NOMO-1 (cell line): ENCODE results near the gene SLC38A1.
"Not testable (repeated sequence)": the region's sequence is repeated elsewhere in the genome, so short reads cannot be mapped to it uniquely, and the experiment has no call there.

Experiments
- DNase-seq, 2 experiments: peaks; one replicate each; lab custom pipeline; 2025; ENCODE audit not compliant: unreplicated experiment in 2 of 2; lab: John Stamatoyannopoulos, UW

SLC38A1 gene

GRCh38 chr12:46268583-46269428 lies at the start of gene SLC38A1:
SLC38A1 (minus strand) TSS chr12:46269043; CDS start chr12:46239800, 29,243 bp downstream.
- DNase-seq = peak; percentile 65 to 75

DNA sequence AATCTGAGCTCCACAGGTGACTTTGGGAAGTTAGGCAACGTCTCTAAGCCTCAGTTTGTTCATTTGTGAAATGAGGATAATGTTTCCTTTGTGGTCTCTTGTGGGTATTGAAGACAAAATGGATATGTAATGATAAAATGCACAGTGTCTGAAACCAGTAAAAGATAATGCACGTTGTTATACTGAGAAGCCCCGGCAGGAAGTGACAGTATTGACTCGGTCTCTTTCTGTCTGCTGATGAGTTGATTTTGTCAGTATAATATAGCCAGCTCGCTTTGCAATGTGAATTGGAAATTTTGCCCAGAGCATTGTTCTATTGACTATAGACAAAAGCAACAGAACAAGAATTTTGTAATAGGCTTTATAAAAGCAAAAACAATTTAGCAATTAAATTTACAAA lies 49.2 kb upstream of the SLC38A1 start:
- no peak for DNase-seq

- no peak for DNase-seq
Measured at GRCh38 chr12:46304070-46304469, 35.2 kb upstream of the SLC38A1 start.

DNA sequence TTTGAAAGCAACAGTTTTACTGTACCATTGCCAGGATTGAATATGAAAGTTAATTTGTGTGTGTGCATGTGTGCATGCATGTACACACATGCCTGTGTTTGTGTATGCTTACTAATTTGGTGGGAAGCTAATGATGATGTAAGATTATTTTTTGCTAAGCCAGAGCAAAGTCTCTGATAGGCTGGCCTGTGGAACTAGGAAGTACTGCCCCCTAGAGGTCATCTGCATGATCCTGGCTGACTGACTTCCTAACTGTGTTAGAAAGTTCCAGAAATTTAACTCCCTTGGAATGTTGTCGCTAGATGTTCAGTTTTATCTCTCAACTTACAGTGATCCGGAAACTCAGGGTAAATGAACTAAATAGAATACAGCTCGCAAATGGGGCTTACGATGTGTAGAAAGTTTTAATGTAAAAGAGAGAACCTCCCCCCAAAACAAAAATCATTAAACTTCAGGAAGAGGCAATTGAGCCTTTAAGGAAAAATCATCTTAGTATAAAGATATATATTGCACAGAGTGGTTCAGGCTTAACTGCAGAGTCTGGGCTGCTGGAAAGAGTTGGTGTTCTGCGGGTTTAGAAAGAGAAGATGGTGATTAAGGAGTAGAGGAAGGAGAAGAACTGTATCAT lies 34.3 kb upstream of the SLC38A1 start:
- DNase-seq = peak in 1 of 2 experiments; percentile 12

GRCh38 chr12:46300910-46301309 lies 32.1 kb upstream of the SLC38A1 start:
- DNase-seq = no peak

- no peak for DNase-seq
Measured at GRCh38 chr12:46299851-46300250, 31.0 kb upstream of the SLC38A1 start.

GRCh38 chr12:46298261-46298660 lies 29.4 kb upstream of the SLC38A1 start:
- peak; percentile 1 to 13 for DNase-seq

GRCh38 chr12:46296822-46297221 lies 28.0 kb upstream of the SLC38A1 start:
- peak; percentile 44 to 48 for DNase-seq

- DNase-seq = no peak
Measured at GRCh38 chr12:46292754-46293402, 24.0 kb upstream of the SLC38A1 start.

DNA sequence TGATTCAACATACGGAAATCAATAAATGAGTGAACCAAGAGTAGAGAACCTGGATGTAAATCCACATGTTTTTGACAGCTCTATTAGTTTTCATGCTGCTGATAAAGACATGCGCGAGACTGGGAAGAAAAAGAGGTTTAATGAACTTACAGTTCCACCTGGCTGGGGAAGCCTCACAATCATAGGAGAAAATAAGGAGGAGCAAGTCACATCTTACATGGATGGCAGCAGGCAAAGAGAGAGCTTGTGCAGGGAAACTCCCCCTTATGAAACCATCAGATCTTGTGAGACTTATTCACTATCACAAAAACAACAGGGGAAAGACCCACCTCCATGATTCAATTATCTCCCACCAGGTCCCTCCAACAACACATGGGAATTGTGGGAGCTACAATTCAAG lies 23.1 kb upstream of the SLC38A1 start:
- not testable (repeated sequence) for DNase-seq

GRCh38 chr12:46285177-46285576 lies 16.3 kb upstream of the SLC38A1 start:
- not testable (repeated sequence) for DNase-seq

DNA sequence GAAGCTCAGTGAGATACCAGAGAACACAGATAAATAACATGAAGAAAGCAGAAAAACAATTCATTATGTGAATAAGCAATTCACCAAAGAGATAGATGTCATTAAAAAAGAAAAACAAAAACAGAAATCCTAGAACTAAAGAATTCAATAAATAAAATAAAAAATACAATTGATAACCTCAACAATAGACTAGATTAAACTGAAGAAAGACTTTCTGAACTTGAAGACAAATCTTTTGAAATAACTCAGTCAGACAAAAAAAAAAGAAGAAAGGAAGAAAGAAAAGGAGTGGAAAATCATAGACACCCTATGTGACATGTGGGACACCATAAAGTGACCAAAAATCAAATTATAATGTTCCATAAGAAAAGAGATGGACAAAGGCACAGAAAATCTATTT lies 14.0 kb upstream of the SLC38A1 start:
- DNase-seq = no peak

DNA sequence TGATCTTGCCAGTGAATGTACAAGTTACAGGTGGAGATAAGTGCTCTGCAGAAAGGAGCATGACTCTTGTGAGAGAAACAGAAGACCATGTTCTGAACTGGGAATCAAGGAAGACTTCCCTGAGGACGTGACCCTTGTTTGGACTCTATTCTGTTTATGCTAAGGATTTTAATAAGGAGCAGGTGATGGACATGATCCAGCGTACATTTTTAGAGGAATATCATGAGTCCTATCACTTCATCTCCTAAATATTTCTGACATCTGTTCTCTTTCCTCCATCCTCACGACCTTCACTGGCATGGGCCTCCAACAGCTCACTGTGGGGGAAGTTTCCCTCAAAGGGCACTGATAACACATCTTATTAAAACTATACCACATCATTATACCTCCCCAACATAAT lies 7.9 kb upstream of the SLC38A1 start:
- DNase-seq = no peak

GRCh38 chr12:46271863-46272262 lies 3.0 kb upstream of the SLC38A1 start:
- DNase-seq = no peak

GRCh38 chr12:46269429-46270241 lies 792 bp upstream of the SLC38A1 start:
- DNase-seq = no peak

DNA sequence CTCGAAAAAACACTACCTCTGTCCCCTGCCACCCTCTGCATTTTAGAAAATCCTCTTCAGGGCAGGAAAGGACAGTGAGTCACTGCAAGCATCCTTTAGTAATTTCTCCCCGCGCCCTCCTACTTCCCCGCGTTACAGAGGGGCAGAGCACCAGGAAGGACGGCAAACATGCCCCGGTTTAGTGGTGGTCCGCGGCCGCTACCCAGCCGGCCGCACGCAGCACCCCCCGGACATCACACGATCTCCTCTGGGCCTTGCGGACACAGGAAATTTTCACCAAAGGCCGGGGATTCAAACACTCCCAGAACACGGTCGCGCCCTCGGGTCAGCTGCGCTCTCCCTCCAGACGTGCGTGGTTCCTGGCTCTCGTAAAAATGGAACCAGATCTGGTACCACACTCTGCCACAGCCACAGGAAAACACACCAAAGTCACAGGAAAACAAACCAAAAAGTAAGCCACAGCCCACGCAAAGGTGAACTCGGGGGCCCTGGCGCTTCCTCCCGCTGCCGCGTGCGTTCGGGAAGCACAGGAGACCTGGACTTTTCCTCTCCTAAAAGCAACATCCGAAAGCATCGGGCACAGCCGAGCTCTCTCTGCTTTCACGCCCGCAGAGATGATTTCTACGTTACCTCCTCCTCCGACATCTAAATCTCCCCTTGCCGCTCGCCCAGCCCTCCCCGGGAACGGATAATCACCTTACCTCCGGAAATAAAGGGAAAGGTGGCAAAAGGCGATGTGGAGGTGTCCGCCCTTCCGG lies 839 bp downstream of the SLC38A1 start:
- no peak for DNase-seq

GRCh38 chr12:46267575-46267824 lies 1.3 kb downstream of the SLC38A1 start:
- peak; percentile 11 to 25 for DNase-seq

DNA sequence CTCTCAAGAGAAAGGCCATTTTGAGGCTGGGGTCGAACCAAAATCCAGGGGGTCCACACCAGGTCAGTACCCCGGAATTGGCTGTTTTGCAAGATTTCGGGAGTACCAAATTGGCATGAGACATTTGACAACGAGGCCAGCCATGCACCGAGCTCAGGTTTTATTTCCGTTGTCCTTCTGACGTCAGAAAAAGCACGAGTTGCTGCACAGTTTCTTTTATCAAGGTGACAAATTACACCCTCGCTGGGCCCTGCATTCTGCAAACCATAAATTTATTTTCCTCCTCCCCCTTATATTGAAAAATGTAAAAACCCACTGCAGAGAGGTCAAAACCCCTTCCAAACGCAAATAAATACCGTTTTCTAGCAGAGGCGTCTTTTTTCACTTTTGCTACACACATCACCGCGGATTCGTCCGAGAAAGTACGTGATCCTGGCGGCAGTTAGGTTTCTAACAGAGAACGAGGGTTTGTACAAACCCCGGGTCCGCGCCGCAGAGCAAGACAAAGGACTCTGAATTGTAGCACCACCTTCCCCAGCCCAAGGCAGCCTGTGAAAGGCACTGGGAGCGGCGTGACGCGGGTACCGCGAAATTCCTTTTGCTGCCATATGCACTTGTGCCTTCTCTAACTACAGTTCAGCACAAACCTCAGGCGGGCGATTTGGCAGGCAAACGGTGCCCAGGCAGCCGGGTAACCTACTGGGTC lies 1.8 kb downstream of the SLC38A1 start:
- DNase-seq = peak; percentile 9 to 19

DNA sequence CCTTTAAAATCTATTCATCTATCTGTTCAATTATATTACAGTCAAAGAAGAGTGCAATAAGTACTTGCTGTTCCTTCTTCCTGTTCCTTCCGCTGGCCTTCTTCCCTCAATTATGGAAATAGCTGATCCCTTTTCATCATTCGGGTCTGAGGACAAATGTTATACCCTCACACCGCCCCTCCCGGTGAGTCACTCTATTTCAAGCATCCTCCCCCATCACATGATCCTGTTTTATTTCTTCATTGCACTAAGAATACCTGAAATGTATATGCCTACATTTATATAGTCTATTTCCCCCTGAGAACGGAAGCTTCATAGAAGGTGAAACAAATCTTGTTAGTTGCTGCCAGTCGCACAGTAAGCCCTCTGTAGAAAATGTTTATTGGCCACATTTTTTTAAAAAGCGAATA lies 2.5 kb downstream of the SLC38A1 start:
- DNase-seq = no peak

DNA sequence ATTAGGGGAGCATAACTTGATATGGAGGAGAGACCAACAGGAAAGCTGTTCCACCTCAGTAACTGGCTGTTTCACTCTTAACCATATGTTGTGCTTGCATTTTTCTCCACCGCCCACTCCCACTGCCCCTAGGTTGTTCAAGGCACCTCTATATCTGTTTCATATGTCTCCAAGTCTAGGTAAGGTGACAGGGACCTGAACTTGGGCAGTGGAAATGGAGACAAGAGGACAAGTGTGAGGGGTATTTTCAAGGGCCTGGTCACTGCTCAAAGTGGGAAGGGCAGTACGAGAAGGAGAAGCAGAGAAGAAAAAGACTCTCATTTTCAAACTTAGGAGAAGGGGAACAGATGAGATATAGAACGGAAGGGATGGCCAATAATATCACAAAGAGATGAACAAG lies 3.1 kb downstream of the SLC38A1 start:
- DNase-seq = no peak
